ENCODE measurements around the gene ST3GAL2. TPM values are rescaled to one million over a fixed set of nuclear protein-coding genes. Genes with fewer than 3 reads are reported as not detected.
"Not testable (repeated sequence)": the region's sequence is repeated elsewhere in the genome, so short reads cannot be mapped to it uniquely, and the experiment has no call there.

Gene ST3GAL2
- total RNA-seq, 1 donor from 2014 or later = 53.0 TPM

- H3K27me3 Mint-ChIP-seq (ENCODE audit: low read depth) = no peaks in the 10 kb centered on the region
- no peak for DNase-seq (ENCODE audit: low spot score in 2 of 2, unreplicated experiment in 2 of 2)
- no peak for TF ChIP-seq CTCF (IDR thresholded peaks at IDR 0.05; ENCODE audit: unreplicated experiment)
- no peaks in the 10 kb centered on the region for H3K9me3 Mint-ChIP-seq
- no peaks in the 10 kb centered on the region for H3K36me3 Mint-ChIP-seq
- peaks cover 12% of the 10 kb centered on the region for H3K4me1 Mint-ChIP-seq
- peak overlapping the region; percentile 86 for H3K4me3 Mint-ChIP-seq
- peak overlapping the region; percentile 96 for H3K27ac Mint-ChIP-seq
Measured at GRCh38 chr16:70453892-70454221, 15.0 kb upstream of the ST3GAL2 start.

GRCh38 chr16:70453117-70453891 is 14.4 kb upstream of the ST3GAL2 start:
- TF ChIP-seq CTCF (IDR thresholded peaks at IDR 0.05; ENCODE audit: unreplicated experiment) = no peak
- peak overlapping the region; percentile 96 for H3K27ac Mint-ChIP-seq
- H3K4me3 Mint-ChIP-seq = peak overlapping the region; percentile 86
- H3K4me1 Mint-ChIP-seq = peaks cover 12% of the 10 kb centered on the region
- no peaks in the 10 kb centered on the region for H3K36me3 Mint-ChIP-seq
- no peak for DNase-seq (ENCODE audit: low spot score in 2 of 2, unreplicated experiment in 2 of 2)
- H3K27me3 Mint-ChIP-seq (ENCODE audit: low read depth) = no peaks in the 10 kb centered on the region
- no peaks in the 10 kb centered on the region for H3K9me3 Mint-ChIP-seq

DNA sequence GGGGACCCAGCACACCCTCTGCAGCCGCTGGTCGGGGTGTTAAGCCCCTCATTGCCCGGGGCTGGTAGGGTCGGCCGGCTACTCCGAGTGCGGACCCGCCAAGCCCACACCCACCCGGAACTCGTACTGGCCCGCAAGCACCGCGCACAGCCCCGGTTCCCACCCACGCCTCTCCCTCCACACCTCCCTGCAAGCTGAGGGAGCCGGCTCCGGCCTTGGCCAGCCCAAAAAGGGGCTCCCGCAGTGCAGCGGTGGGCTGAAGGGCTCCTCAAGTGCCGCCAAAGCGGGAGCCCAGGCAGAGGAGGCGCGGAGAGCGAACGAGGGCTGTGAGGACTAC is 12.1 kb upstream of the ST3GAL2 start:
- not testable (repeated sequence) for H3K4me3 Mint-ChIP-seq; H3K36me3 Mint-ChIP-seq; DNase-seq (ENCODE audit: low spot score in 2 of 2, unreplicated experiment in 2 of 2); H3K27me3 Mint-ChIP-seq (ENCODE audit: low read depth); H3K27ac Mint-ChIP-seq; H3K9me3 Mint-ChIP-seq
- peaks cover 12% of the 10 kb centered on the region for H3K4me1 Mint-ChIP-seq

DNA sequence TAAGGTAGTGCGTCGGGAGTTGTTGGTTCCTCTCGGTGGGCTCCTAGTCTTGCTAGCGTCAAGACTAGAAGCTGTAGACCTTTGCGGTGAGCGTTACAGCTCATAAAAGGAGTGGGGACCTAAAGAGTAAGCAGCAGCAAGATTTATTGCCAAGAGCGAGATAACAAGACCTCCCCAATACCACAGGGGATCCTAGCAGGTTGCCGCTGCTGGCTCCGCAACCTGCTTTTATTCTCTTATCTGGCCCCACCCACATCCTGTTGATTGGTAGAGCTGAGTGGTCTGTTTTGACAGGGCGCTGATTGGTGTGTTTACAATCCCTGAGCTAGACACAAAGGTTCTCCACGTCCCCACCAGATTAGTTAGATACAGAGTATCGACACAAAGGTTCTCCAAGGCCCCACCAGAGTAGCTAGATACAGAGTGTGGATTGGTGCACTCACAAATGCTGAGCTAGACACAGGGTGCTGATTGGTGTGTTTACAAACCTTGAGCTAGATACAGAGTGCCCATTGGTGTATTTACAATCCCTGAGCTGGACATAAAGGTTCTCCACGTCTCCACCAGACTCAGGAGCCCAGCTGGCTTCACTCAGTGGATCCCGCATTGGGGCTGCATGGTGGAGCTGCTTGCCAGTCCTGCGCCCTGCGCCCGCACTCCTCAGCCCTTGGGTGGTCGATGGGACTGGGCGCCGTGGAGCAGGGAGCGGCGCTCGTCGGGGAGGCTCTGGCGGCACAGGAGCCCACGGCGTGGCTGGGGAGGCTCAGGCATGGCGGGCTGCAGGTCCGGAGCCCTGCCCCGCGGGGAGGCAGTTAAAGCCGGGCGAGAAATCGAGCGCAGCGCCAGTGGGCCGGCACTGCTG is 11.5 kb upstream of the ST3GAL2 start:
- H3K4me1 Mint-ChIP-seq = peaks cover 12% of the 10 kb centered on the region
- H3K9me3 Mint-ChIP-seq; H3K27me3 Mint-ChIP-seq (ENCODE audit: low read depth); H3K36me3 Mint-ChIP-seq; H3K27ac Mint-ChIP-seq; DNase-seq (ENCODE audit: low spot score in 2 of 2, unreplicated experiment in 2 of 2); H3K4me3 Mint-ChIP-seq: not testable (repeated sequence)

DNA sequence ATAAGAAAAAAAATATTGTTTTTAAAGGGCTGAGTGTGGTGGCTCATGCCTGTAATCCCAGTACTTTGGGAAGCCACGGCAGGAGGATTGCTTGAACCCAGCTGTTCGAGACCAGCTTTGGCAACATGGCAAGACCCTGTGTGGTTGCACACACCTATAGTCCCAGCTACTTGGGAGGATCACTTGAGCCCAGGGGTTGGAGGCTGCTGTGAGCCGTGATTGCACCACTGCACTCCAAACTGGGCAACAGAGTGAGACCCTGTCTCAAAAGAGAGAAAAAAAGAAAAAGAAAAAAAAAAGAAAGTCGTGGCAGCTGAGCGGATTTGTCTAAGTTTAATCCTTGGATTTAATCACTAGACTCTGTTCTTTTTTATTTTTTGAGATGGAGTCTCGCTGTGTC is 9.2 kb upstream of the ST3GAL2 start:
- no peak overlapping the region for H3K27ac Mint-ChIP-seq
- no peaks in the 10 kb centered on the region for H3K9me3 Mint-ChIP-seq
- H3K27me3 Mint-ChIP-seq (ENCODE audit: low read depth) = no peaks in the 10 kb centered on the region
- DNase-seq (ENCODE audit: low spot score in 2 of 2, unreplicated experiment in 2 of 2) = no peak
- no peak for TF ChIP-seq CTCF (IDR thresholded peaks at IDR 0.05; ENCODE audit: unreplicated experiment)
- peaks cover 6% of the 10 kb centered on the region for H3K4me1 Mint-ChIP-seq
- H3K4me3 Mint-ChIP-seq = no peak overlapping the region
- H3K36me3 Mint-ChIP-seq = no peaks in the 10 kb centered on the region

DNA sequence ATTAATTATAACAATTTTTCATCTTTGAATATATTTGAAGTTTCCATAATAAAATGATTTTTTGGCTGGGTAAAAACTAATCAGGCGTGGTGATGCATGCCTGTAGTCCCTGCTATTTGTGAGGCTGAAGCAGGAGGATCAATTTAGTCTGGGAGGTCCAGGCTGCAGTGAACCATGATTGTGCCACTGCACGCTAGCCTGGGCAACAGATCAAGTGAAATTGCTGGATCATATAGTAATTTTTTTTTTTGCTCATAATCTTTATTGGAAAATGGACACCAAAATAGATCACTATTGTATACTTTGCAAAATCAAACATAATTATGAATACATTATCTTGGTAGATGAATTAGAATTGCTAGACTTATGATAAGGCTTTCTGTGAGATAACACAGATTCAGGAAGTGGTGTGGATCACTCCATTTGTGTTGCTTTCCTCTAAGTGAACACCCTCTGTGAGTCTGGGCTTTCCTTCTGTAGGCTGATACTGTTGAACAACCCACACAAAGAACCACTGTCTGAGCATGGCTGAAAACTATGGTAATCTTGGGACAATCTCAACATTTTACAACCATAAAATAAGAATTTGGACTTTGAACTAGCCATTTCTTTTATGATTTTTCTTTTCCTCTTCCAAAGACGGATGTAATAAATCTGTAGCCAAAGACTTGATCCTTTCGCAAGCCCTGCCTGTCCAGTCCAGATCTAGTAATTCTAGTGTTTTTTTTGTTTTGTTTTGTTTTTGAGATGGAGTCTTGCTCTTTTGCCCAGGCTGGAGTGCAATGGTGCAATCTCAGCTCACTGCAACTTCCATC is 5.6 kb upstream of the ST3GAL2 start:
- Mint-ChIP-seq H3K9me3 (no peaks in the 10 kb centered on the region), H3K27me3 (ENCODE audit: low read depth) (no peaks in the 10 kb centered on the region), H3K4me1 (peaks cover 10% of the 10 kb centered on the region), H3K36me3 (no peaks in the 10 kb centered on the region), H3K27ac (peak overlapping the region; percentile 15), H3K4me3 (no peak overlapping the region)
- TF ChIP-seq CTCF (IDR thresholded peaks at IDR 0.05; ENCODE audit: unreplicated experiment) = no peak
- no peak for DNase-seq (ENCODE audit: low spot score in 2 of 2, unreplicated experiment in 2 of 2)

Measured in mesothelial cell of epicardium (in vitro differentiated cells).